NCI-H2196 treated with DMSO at 0.1 percent for 48 hours (cell line): ENCODE measurements around the gene LIX1L.

Experiments used
- DNase-seq: peaks from one replicate; lab custom pipeline; 2025; ENCODE audit not compliant: unreplicated experiment; lab: John Stamatoyannopoulos, UW

The LIX1L gene

DNA sequence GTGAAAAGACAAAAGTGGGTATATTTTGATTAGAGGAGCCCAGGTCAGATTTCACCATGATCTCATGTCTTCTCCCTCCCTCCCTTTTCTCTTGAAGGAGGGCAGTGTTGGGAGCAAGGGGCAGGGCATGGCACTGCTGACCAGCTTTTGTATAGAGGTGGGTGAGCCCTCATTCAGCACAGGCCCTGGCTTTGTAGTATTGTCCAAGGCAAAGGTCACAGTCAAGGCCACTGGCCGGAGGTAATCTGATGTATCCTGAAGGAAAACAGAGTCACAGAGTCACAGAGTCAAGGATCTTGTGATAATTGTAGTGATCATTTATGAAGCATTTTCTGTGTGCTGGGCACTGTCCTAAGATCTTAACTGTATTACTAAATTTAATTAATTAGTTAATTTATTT lies 59.8 kb downstream of the LIX1L start:
- DNase-seq: no peak

DNA sequence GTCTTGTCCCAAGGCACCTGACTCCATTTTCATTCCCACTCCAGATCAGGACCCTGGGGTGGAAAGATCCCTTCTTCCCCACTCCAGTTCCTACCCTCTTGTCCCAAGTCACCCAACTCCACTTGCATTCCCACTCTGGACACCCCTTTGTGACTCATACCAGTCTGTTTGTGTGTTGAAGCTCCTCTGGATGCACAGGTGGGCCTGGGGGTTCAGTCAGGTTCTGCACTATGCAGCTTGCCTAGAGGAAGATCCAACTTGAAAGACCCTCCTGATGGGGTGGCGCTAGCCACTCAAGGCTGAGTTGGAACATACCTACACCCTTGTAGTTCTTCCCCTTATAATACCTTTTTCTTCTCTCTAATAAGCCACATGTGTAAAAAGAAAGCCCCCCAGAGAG lies 62.3 kb downstream of the LIX1L start:
- DNase-seq: no peak

DNA sequence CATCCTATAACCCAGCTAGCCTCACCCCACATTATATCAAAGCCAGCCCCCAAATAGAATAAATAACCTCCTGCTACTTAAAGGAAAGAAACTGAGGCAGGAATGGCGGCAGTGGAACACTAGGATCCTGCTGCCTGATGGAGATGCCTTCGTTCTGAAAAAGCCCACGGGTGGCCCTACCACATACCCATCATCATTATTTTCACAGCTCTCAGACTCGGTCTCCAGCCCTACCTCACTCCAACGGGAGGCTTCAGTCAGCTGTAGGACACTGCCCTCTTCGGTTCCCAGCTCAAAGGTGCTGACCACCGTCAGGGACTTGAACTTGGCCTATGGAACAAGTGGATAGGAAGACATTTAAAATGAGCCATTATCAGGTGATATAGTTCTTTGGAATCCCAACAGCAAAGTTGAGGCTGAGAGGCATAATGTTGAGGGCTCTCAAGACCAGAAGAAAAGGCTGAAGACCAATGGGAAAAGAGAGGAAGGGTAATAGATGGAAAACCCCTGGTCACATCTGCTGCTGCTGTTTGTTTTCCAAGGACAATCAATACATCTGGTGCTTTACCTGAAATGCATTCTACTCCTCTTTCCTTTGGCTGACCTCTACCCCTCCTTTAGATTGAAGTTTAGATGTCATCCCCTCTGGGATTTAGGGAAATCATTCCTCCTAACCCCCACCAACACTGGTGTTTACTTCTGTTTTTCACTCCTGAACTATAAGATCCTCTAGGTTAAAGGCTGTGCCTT lies 64.3 kb downstream of the LIX1L start:
- no peak for DNase-seq

DNA sequence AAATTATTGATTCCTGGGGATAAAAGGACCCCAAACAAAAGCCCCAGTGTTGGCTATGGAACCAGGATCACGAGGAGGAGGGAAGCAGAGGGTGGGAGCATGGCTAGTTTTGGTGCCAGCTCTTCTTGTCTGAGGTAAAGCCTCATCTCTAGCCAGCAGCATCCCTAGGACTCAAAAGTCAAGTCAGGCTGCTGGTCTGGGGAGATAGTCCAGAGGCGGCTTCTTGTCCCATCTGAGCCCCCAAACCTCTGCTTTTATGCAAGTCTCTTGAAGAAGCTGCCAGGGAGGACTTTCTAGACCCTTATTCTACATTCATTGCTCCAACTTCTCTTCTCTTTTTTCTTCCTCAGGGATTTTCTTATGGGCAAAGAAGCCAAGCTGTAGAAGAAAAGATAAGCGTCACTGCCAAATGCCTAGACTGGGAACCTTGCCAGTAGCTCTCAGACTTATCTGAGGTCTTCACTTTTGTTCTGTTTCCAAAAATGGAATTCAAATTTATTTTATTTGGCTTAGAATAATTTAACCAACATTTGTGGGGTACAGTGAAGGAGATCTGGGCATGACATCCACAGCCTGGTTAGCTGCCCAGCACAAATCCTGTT lies 65.2 kb downstream of the LIX1L start:
- DNase-seq: no peak

DNA sequence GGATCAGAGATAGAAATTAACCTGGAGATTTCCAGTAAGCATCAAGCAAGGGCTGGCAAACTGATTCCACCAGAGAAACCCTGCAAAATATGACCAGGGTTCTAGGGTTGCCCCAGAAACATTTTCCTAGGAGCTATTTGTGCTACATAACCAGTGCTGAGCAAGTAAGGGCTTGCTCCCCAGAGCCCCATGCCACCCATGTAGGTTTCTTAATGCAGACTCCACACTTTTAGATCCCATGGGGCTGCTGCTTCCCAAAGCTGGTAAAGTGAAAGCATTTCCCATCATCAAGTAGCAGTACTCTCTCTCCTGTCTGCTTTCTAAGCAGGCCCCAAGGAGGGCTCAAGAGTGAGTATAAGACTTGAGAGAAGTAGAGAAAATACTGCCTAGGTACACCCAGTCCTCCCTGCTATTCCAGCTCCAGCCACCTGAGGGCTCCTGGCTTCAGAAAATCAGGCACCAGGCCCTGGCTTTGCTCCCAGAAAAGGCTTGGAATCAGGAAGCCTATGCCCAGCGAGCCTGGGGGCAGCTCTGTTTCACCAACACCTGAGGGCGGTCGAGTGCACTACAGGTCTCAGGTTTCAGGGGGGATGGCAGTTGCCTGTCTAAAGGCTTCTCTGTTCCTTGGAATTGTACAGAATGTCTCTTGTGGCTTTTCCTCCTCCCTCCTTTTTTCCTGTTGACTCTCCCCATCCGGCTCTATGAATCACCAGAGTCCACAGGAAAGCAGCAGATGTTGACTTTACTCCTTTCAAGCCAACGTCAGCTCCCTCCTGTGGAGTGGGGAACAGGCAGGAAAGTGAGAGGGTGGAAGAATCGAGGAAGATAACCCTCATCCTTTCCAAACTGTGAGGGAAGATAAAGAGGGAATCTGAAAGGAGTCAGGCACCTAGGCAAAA lies 66.0 kb downstream of the LIX1L start:
- DNase-seq: peak; percentile 97

DNA sequence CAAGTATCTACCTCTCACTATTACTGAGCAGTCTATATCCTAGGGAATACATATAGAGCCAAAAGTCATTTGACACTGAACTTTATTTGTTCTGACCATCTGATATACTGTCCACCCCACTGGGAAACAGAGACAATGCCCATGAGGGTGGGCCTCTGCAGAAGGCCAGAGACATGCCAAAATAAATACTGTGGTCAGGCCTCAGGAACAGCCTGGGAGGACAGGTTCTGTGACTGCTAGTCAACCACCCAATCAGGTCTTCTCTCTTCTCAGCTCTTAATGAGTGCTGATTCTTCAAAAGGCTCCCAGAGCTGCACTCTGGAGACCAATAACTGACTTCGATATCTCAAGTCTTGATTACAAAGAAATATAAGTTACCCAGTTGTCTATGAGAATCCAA lies 66.7 kb downstream of the LIX1L start:
- DNase-seq: peak; percentile 35

DNA sequence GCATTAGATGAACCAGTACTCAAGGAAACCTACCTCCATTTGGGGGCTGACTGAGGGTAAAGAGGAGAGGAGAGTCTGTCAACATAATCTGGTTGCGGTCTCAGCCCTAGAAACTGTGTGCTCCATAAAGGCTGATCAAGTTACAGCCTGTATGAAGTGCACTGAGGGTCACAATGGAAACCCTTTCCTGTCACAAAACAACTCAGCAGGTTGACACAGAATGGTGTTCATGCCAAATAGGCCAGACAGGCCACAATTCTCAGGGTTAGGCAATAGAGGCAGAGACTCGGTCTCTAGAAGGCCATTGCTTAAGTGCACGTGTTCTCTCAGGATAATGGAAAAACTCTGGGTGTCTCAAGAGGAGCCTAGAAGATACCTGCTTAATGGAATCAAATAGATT lies 68.1 kb downstream of the LIX1L start:
- no peak for DNase-seq

DNA sequence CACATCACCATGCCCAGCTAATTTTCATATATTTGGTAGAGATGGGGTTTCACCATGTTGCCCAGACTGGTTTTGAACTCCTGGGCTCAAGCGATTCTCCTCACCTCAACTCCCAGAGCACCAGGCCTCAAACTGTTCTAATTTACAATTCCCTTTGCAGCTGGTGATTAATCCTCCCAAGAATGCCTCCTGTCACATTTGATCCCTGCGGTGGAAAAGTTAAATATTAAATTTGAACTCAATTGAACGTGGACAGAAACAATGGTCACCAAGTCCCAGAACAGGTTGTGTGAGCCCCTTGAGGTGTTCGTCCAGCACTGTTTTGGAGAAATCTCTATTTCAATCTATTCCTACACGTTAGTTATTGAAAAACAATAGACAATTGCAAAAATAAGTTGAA lies 70.2 kb downstream of the LIX1L start:
- no peak for DNase-seq

DNA sequence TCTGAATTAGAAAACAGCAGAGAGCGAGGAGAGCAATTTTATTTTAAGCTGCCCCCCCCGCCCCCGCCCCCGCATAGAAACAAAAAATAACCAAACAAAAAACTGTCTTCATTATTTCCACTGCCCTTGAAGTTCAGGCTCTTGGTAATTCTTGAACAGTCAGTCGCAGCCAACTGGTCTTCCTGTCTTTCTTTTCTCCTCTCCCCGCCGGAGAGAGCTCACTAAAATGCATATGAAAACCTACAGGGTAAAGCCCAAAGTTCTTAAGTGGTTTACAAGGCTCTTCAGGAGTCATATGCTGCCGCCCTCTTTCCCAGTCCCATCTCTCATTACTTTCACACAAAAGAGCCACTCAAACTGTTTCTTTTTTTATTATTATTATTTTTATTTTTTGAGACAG lies 71.0 kb downstream of the LIX1L start:
- no peak for DNase-seq

DNA sequence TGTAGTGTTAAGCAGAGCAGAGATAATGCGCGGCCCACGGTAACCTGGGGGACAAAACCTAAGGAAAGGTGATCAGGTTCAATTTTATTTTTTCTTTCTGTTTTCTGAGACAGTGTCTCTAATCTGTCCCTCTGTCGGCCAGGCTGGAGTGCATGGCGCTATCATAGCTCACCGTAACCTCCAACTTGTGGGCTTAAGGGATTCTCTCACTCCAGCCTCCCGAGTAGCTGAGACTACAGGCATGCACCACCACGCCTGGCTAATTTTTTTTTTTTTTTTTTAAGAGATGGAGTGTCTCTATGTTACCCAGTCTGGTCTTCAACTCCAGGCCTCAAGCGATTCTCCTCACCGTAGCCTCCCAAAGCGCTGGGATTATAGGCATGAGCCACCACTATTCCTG lies 71.4 kb downstream of the LIX1L start:
- no peak for DNase-seq

DNA sequence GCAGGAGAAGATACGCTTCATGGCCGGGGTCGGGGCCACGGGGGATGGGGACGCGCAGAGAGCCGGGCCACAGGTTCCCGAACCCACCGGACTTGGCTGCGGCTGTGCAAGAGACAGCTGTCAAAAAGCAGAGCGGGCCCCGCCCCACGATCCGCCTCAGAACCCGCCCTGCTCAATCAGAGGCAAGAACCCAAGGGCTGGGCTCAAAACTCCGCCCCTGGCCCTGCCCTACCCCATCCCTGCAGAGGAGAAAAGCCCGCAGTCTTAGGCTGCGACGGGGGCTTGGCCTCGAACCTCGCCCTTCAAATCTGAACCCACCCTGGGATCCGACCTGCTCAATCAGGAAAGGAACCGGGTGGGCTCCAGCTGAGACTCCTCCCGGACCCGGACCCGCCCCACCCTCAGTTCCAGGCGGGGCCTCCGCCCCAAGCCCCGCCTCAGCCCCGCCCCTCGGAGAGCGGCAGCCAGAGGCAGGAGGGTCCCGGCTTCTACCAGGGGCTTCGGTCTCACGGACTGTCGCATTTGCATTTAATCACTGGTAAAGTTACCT lies 72.0 kb downstream of the LIX1L start, which contains the start of gene ANKRD35:
TSS of gene ANKRD35 (minus strand) at position 129 of the 550 bp plus-strand sequence. CDS start at position 21, 108 bp downstream.
- DNase-seq: peak; percentile 74

DNA sequence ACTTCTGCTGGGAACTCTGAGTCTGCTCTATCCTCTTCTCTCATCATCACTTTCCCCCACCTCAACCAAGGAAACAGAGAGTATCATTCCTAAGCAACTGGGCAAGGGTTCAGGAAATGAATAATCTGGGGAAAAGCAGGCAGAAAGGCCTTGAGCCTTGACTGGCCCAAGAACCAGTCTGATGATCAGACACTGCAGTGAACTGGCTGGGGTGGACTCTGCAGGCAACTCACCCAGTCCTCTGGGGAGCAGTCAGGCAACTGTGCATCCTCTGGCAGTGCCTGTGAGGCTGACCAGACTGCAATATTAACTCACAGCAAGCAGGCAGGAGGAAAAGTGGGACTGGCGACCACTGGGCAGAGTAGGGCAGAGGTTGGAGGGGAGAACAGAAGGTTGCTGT lies 73.1 kb downstream of the LIX1L start:
- DNase-seq: no peak
